HL-60/S4 treated with retinoic acid at 250 ng/mL for 4 days and 3 days (cell line): Measurements from ENCODE around the gene ALG1L2.
"Not testable (repeated sequence)": the region's sequence is repeated elsewhere in the genome, so short reads cannot be mapped to it uniquely, and the experiment has no call there.

Experiments
- in situ Hi-C: fragments of 300-500 bp; cut with MboI; formaldehyde crosslinking; loops from 2 replicates; pipeline ENCODE4 v1.7.0; 2022; ENCODE audit warnings: low sequenced_read_pairs

Gene ALG1L2

GRCh38 chr3:130122891-130123775, 41.5 kb downstream of the ALG1L2 start:
- in situ Hi-C loops, result not testable (repeated sequence)

- in situ Hi-C loops, result not testable (repeated sequence)
These were observed 43.8 kb downstream of the ALG1L2 start for GRCh38 chr3:130125406-130125805.

- in situ Hi-C loops, result not testable (repeated sequence)
These were observed 54.7 kb downstream of the ALG1L2 start for GRCh38 chr3:130136337-130136736.

- in situ Hi-C loops, result not testable (repeated sequence)
These were observed 56.1 kb downstream of the ALG1L2 start for GRCh38 chr3:130137685-130138084.

- in situ Hi-C loops, result not testable (repeated sequence)
These were observed 57.4 kb downstream of the ALG1L2 start for GRCh38 chr3:130138992-130139391.

- in situ Hi-C loops, result not testable (repeated sequence)
These were observed 59.1 kb downstream of the ALG1L2 start for GRCh38 chr3:130140756-130141155.

- in situ Hi-C loops, result not testable (repeated sequence)
These were observed 62.2 kb downstream of the ALG1L2 start for GRCh38 chr3:130143648-130144327.

GRCh38 chr3:130144328-130144650, 62.7 kb downstream of the ALG1L2 start:
- in situ Hi-C loops, result not testable (repeated sequence)

GRCh38 chr3:130145456-130145855, 63.8 kb downstream of the ALG1L2 start:
- in situ Hi-C loops, result not testable (repeated sequence)

- in situ Hi-C loops, result not testable (repeated sequence)
These were observed 64.8 kb downstream of the ALG1L2 start for GRCh38 chr3:130146465-130146864.
